ENCODE data around the gene DNAJC2. TPM values are rescaled to one million over a fixed set of nuclear protein-coding genes. Genes with fewer than 3 reads are reported as not detected.

DNAJC2 gene
- total and polyA plus RNA-seq, 11 donors = 6.9 to 24.5 (median 13.6) TPM

Other genes starting within 250 kb of the DNAJC2 start
- gene NAPEPLD, start 195.7 kb downstream of the DNAJC2 start, total RNA-seq = 10 to 100 TPM in 2 of 9 donors, 1 to 10 TPM in 7; 5.5 to 12.8 (median 8.4) TPM
- 1 to 10 TPM; 3.3 to 3.7 TPM for gene NAPEPLD, start 195.7 kb downstream of the DNAJC2 start, polyA plus RNA-seq
- 10 to 100 TPM; 57.8 to 95.7 (median 73.3) TPM for gene PMPCB, start 47.3 kb downstream of the DNAJC2 start, total RNA-seq
- 10 to 100 TPM; 57.4 to 65.5 TPM for gene PMPCB, start 47.3 kb downstream of the DNAJC2 start, polyA plus RNA-seq
- 100 to 1,000 TPM; 110 to 142 (median 123) TPM for gene PSMC2, start 2.9 kb upstream of the DNAJC2 start, total RNA-seq
- gene PSMC2, start 2.9 kb upstream of the DNAJC2 start, polyA plus RNA-seq = 100 to 1,000 TPM in 1 of 2 donors, 10 to 100 TPM in 1; 87.7 to 214 TPM
- gene SLC26A5, start 101.4 kb upstream of the DNAJC2 start, total RNA-seq = not detected
- not detected for gene SLC26A5, start 101.4 kb upstream of the DNAJC2 start, polyA plus RNA-seq

Measured in heart left ventricle (tissue), 11 donors.